ENCODE measurements around the gene TMTC4.

TMTC4 gene

GRCh38 chr13:100604918-100605710, 69.5 kb downstream of the TMTC4 start:
- Histone ChIP-seq H3K27me3 (ENCODE audit: insufficient read depth, low read length) (no peaks in the 10 kb centered on the region), H3K4me1 (ENCODE audit: control insufficient read depth in 1 of 2, insufficient read depth in 2 of 2, low read length in 2 of 2) (peaks cover 0 to 3% of the 10 kb centered on the region in 2 experiments), H2BK5ac (ENCODE audit: low read depth, low read length, poor library complexity) (no peak overlapping the region), H3K9me3 (ENCODE audit: insufficient read depth, low read depth, low read length) (no peaks in the 10 kb centered on the region), H4K12ac (ENCODE audit: low read depth, low read length) (no peak overlapping the region), H3K4me3 (ENCODE audit: low read depth, low read length) (no peak overlapping the region), H3K23ac (ENCODE audit: low read length) (no peak overlapping the region), H3K4ac (ENCODE audit: low read depth, low read length) (no peak overlapping the region), H3K4me2 (ENCODE audit: low read length) (no peak overlapping the region), H2BK120ac (ENCODE audit: insufficient read depth, low read length, poor library complexity) (no peak overlapping the region), H3K14ac (ENCODE audit: low read length) (no peak overlapping the region), H4K91ac (ENCODE audit: low read depth, low read length) (no peak overlapping the region), H2AK5ac (ENCODE audit: low read length) (no peak overlapping the region), H2BK12ac (ENCODE audit: low read length) (no peak overlapping the region), H3K79me2 (ENCODE audit: control insufficient read depth, insufficient read depth, low read length, poor library complexity) (no peaks in the 10 kb centered on the region), H3K9ac (ENCODE audit: low read length) (no peak overlapping the region), H3K36me3 (ENCODE audit: control insufficient read depth in 1 of 2, insufficient read depth in 2 of 2, low read length in 2 of 2) (peaks cover 2 to 3% of the 10 kb centered on the region in 2 experiments), H4K8ac (ENCODE audit: low read depth, low read length) (no peak overlapping the region), H3K27ac (ENCODE audit: low read depth, low read length) (no peak overlapping the region), H3K79me1 (ENCODE audit: low read length) (no peaks in the 10 kb centered on the region), H2AFZ (ENCODE audit: insufficient read depth, low read length, poor library complexity) (no peak overlapping the region), H3K18ac (ENCODE audit: low read length) (no peak overlapping the region)
- WGBS (ENCODE audit: extremely low coverage, insufficient coverage, insufficient read length): no CpG with 5 or more reads among the region's 5 CpGs
- DNase-seq: no peak

- Histone ChIP-seq H2BK12ac (ENCODE audit: low read length) (no peak overlapping the region), H3K27me3 (ENCODE audit: insufficient read depth, low read length) (no peaks in the 10 kb centered on the region), H4K8ac (ENCODE audit: low read depth, low read length) (no peak overlapping the region), H3K4me3 (ENCODE audit: low read depth, low read length) (no peak overlapping the region), H3K79me1 (ENCODE audit: low read length) (no peaks in the 10 kb centered on the region), H3K27ac (ENCODE audit: low read depth, low read length) (no peak overlapping the region), H3K4me2 (ENCODE audit: low read length) (no peak overlapping the region), H2BK120ac (ENCODE audit: insufficient read depth, low read length, poor library complexity) (no peak overlapping the region), H2AFZ (ENCODE audit: insufficient read depth, low read length, poor library complexity) (no peak overlapping the region), H2BK5ac (ENCODE audit: low read depth, low read length, poor library complexity) (no peak overlapping the region), H3K14ac (ENCODE audit: low read length) (no peak overlapping the region), H3K9ac (ENCODE audit: low read length) (no peak overlapping the region), H3K4ac (ENCODE audit: low read depth, low read length) (no peak overlapping the region), H2AK5ac (ENCODE audit: low read length) (no peak overlapping the region), H3K4me1 (ENCODE audit: control insufficient read depth in 1 of 2, insufficient read depth in 2 of 2, low read length in 2 of 2) (no peaks in the 10 kb centered on the region), H3K79me2 (ENCODE audit: control insufficient read depth, insufficient read depth, low read length, poor library complexity) (no peaks in the 10 kb centered on the region), H3K36me3 (ENCODE audit: control insufficient read depth in 1 of 2, insufficient read depth in 2 of 2, low read length in 2 of 2) (no peaks in the 10 kb centered on the region), H4K12ac (ENCODE audit: low read depth, low read length) (no peak overlapping the region), H4K91ac (ENCODE audit: low read depth, low read length) (no peak overlapping the region), H3K18ac (ENCODE audit: low read length) (no peak overlapping the region), H3K23ac (ENCODE audit: low read length) (no peak overlapping the region), H3K9me3 (ENCODE audit: insufficient read depth, low read depth, low read length) (no peaks in the 10 kb centered on the region)
- no CpG with 5 or more reads among the region's 8 CpGs for WGBS (ENCODE audit: extremely low coverage, insufficient coverage, insufficient read length)
- DNase-seq: no peak
Measured at GRCh38 chr13:100602493-100603111, 72.0 kb downstream of the TMTC4 start.

GRCh38 chr13:100601716-100602115, 72.9 kb downstream of the TMTC4 start:
- H3K27ac ChIP-seq (ENCODE audit: low read depth, low read length): no peak overlapping the region
- H2BK12ac ChIP-seq (ENCODE audit: low read length): no peak overlapping the region
- no peak overlapping the region for H2AFZ ChIP-seq (ENCODE audit: insufficient read depth, low read length, poor library complexity)
- H3K18ac ChIP-seq (ENCODE audit: low read length): no peak overlapping the region
- H3K36me3 ChIP-seq (ENCODE audit: control insufficient read depth in 1 of 2, insufficient read depth in 2 of 2, low read length in 2 of 2): no peaks in the 10 kb centered on the region
- WGBS (ENCODE audit: extremely low coverage, insufficient coverage, insufficient read length): no CpG with 5 or more reads among the region's 7 CpGs
- H3K4ac ChIP-seq (ENCODE audit: low read depth, low read length): no peak overlapping the region
- H4K8ac ChIP-seq (ENCODE audit: low read depth, low read length): no peak overlapping the region
- no peak overlapping the region for H2BK120ac ChIP-seq (ENCODE audit: insufficient read depth, low read length, poor library complexity)
- H3K4me2 ChIP-seq (ENCODE audit: low read length): no peak overlapping the region
- H3K4me1 ChIP-seq (ENCODE audit: control insufficient read depth in 1 of 2, insufficient read depth in 2 of 2, low read length in 2 of 2): no peaks in the 10 kb centered on the region
- H2AK5ac ChIP-seq (ENCODE audit: low read length): no peak overlapping the region
- no peak overlapping the region for H4K12ac ChIP-seq (ENCODE audit: low read depth, low read length)
- no peak for DNase-seq
- H3K79me2 ChIP-seq (ENCODE audit: control insufficient read depth, insufficient read depth, low read length, poor library complexity): no peaks in the 10 kb centered on the region
- H3K9me3 ChIP-seq (ENCODE audit: insufficient read depth, low read depth, low read length): no peaks in the 10 kb centered on the region
- H3K14ac ChIP-seq (ENCODE audit: low read length): no peak overlapping the region
- H4K91ac ChIP-seq (ENCODE audit: low read depth, low read length): no peak overlapping the region
- no peak overlapping the region for H2BK5ac ChIP-seq (ENCODE audit: low read depth, low read length, poor library complexity)
- no peak overlapping the region for H3K4me3 ChIP-seq (ENCODE audit: low read depth, low read length)
- no peaks in the 10 kb centered on the region for H3K79me1 ChIP-seq (ENCODE audit: low read length)
- no peak overlapping the region for H3K23ac ChIP-seq (ENCODE audit: low read length)
- no peaks in the 10 kb centered on the region for H3K27me3 ChIP-seq (ENCODE audit: insufficient read depth, low read length)
- no peak overlapping the region for H3K9ac ChIP-seq (ENCODE audit: low read length)

GRCh38 chr13:100600915-100601314, 73.7 kb downstream of the TMTC4 start:
- Histone ChIP-seq H3K9ac (ENCODE audit: low read length) (no peak overlapping the region), H3K36me3 (ENCODE audit: control insufficient read depth in 1 of 2, insufficient read depth in 2 of 2, low read length in 2 of 2) (no peaks in the 10 kb centered on the region), H3K4me3 (ENCODE audit: low read depth, low read length) (no peak overlapping the region), H4K12ac (ENCODE audit: low read depth, low read length) (no peak overlapping the region), H3K4ac (ENCODE audit: low read depth, low read length) (no peak overlapping the region), H4K91ac (ENCODE audit: low read depth, low read length) (no peak overlapping the region), H2BK120ac (ENCODE audit: insufficient read depth, low read length, poor library complexity) (no peak overlapping the region), H2BK5ac (ENCODE audit: low read depth, low read length, poor library complexity) (no peak overlapping the region), H3K27ac (ENCODE audit: low read depth, low read length) (no peak overlapping the region), H4K8ac (ENCODE audit: low read depth, low read length) (no peak overlapping the region), H3K14ac (ENCODE audit: low read length) (no peak overlapping the region), H3K9me3 (ENCODE audit: insufficient read depth, low read depth, low read length) (no peaks in the 10 kb centered on the region), H2AFZ (ENCODE audit: insufficient read depth, low read length, poor library complexity) (no peak overlapping the region), H3K27me3 (ENCODE audit: insufficient read depth, low read length) (no peaks in the 10 kb centered on the region), H3K4me2 (ENCODE audit: low read length) (no peak overlapping the region), H3K4me1 (ENCODE audit: control insufficient read depth in 1 of 2, insufficient read depth in 2 of 2, low read length in 2 of 2) (no peaks in the 10 kb centered on the region), H3K79me2 (ENCODE audit: control insufficient read depth, insufficient read depth, low read length, poor library complexity) (no peaks in the 10 kb centered on the region), H2BK12ac (ENCODE audit: low read length) (no peak overlapping the region), H3K23ac (ENCODE audit: low read length) (no peak overlapping the region), H2AK5ac (ENCODE audit: low read length) (no peak overlapping the region), H3K79me1 (ENCODE audit: low read length) (no peaks in the 10 kb centered on the region), H3K18ac (ENCODE audit: low read length) (no peak overlapping the region)
- DNase-seq: no peak
- no CpG with 5 or more reads among the region's 6 CpGs for WGBS (ENCODE audit: extremely low coverage, insufficient coverage, insufficient read length)
